ENCODE data around the gene RGR. TPM values are rescaled to one million over a fixed set of nuclear protein-coding genes. Genes with fewer than 3 reads are reported as not detected.

The RGR gene
- total RNA-seq, 5 donors from 2014 or later (not counting 1 experiment from before 2014, with no cell fraction given), result not detected

- ChIA-PET CTCF (interaction anchor here in 1 of 2 donors (0.7 kb wide), 1 partner anchor 277 kb away, joined by 3 read pairs; no protein-coding TSS in a partner anchor), POLR2A (no interaction called here)
- Mint-ChIP-seq H3K4me1 (no peaks in the 10 kb centered on the region), H3K27ac (no peak overlapping the region), H3K4me3 (no peak overlapping the region), H3K9me3 (no peaks in the 10 kb centered on the region), H3K36me3 (no peaks in the 10 kb centered on the region), H3K27me3 (peaks cover 29 to 42% of the 10 kb centered on the region in 2 donors)
- ATAC-seq (replicated peaks in 1 of 4) (no peak), DNase-seq (no peak)
- Histone ChIP-seq H3K4me1 (ENCODE audit: control insufficient read depth in 1 of 2, extremely low read depth in 1 of 2, insufficient read depth in 2 of 2, low read length in 2 of 2) (no peaks in the 10 kb centered on the region), H3K4me3 (ENCODE audit: control insufficient read depth in 1 of 2, extremely low read depth in 1 of 2, low read length in 1 of 2) (no peak overlapping the region), H3K27me3 (replicated peaks in 1 of 2; ENCODE audit: control insufficient read depth in 2 of 2, extremely low read depth in 1 of 2, insufficient read depth in 2 of 2, low read length in 1 of 2) (peaks cover 4 to 21% of the 10 kb centered on the region in 2 experiments), H3K9me3 (no peaks in the 10 kb centered on the region), H3K27ac (ENCODE audit: low read length) (no peak overlapping the region), H3K36me3 (ENCODE audit: control insufficient read depth in 2 of 2, extremely low read depth in 1 of 2, insufficient read depth in 1 of 2, low read length in 1 of 2) (no peaks in the 10 kb centered on the region)
- 100% methylated on average over 1 of the region's 3 CpGs for WGBS (ENCODE audit: insufficient coverage)
These were observed 18.2 kb upstream of the RGR start for GRCh38 chr10:84226616-84227015.

DNA sequence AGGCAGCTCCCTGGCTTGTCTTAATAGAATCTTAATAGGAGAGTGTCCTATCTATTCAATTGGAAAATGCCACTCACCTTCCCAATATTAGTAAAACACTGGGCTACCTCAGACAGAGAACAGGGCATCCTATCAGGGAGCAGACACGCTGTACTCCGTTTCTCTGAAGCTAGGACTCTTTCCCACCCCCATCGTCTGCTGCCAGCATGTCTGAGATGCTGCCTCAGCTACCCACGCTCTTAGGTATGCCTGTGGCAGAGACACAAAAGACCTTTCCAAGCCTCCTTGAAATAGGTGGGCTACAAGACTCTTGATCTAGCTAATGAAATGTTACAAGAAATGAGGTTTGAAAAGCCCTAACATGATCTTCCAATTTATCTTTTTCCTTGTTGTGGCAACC, 17.0 kb upstream of the RGR start:
- H3K27me3 ChIP-seq (replicated peaks in 1 of 2; ENCODE audit: control insufficient read depth in 2 of 2, extremely low read depth in 1 of 2, insufficient read depth in 2 of 2, low read length in 1 of 2), result peaks cover 4 to 22% of the 10 kb centered on the region in 2 experiments
- Mint-ChIP-seq H3K4me3 (no peak overlapping the region), H3K36me3 (no peaks in the 10 kb centered on the region), H3K27ac (no peak overlapping the region), H3K27me3 (peaks cover 18 to 45% of the 10 kb centered on the region in 2 donors), H3K9me3 (no peaks in the 10 kb centered on the region), H3K4me1 (no peaks in the 10 kb centered on the region)
- H3K4me3 ChIP-seq (ENCODE audit: control insufficient read depth in 1 of 2, extremely low read depth in 1 of 2, low read length in 1 of 2), result no peak overlapping the region
- DNase-seq, result no peak
- CTCF ChIA-PET, result no interaction called here
- H3K9me3 ChIP-seq, result no peaks in the 10 kb centered on the region
- H3K4me1 ChIP-seq (ENCODE audit: control insufficient read depth in 1 of 2, extremely low read depth in 1 of 2, insufficient read depth in 2 of 2, low read length in 2 of 2), result no peaks in the 10 kb centered on the region
- no peaks in the 10 kb centered on the region for H3K36me3 ChIP-seq (ENCODE audit: control insufficient read depth in 2 of 2, extremely low read depth in 1 of 2, insufficient read depth in 1 of 2, low read length in 1 of 2)
- POLR2A ChIA-PET, result no interaction called here
- ATAC-seq (replicated peaks in 1 of 4), result no peak
- H3K27ac ChIP-seq (ENCODE audit: low read length), result no peak overlapping the region
- 64% methylated on average over 2 of the region's 4 CpGs for WGBS (ENCODE audit: insufficient coverage)

DNA sequence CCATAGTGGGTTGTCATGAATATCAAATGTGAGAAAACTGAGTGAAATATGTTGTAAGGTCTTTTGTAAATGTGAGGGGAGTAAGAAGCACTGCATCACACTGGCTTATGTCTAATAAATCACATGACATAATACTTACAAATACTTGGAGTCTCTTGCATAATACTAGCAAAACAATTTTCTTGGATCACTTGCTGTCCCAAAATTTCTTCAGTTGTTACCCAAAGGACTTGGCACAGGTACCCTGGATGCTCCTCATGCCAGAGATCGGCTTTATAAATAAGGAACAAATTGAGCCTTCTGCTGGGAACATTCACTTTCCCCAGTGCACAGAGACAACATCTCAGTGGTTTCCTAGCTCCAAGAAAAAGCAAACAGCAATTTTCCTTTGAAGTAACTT, 14.5 kb upstream of the RGR start:
- 100% methylated on average over 1 of the region's 1 CpG for WGBS (ENCODE audit: insufficient coverage)
- POLR2A ChIA-PET, result interaction anchor here in 1 of 2 donors (0.6 kb wide), 1 partner anchor 274 kb away, joined by 5 read pairs; no protein-coding TSS in a partner anchor
- no peak overlapping the region for H3K4me3 ChIP-seq (ENCODE audit: control insufficient read depth in 1 of 2, extremely low read depth in 1 of 2, low read length in 1 of 2)

GRCh38 chr10:84232376-84232775, 12.5 kb upstream of the RGR start:
- no peaks in the 10 kb centered on the region for H3K9me3 Mint-ChIP-seq
- CTCF ChIA-PET, result no interaction called here

More for the DNA sequence above, 14.5 kb upstream of the RGR start:
- Mint-ChIP-seq H3K27ac (no peak overlapping the region), H3K4me1 (no peaks in the 10 kb centered on the region), H3K4me3 (no peak overlapping the region), H3K36me3 (no peaks in the 10 kb centered on the region), H3K27me3 (peaks cover 16 to 40% of the 10 kb centered on the region in 2 donors), H3K9me3 (no peaks in the 10 kb centered on the region)
- H3K27ac ChIP-seq (ENCODE audit: low read length), result no peak overlapping the region
- no peaks in the 10 kb centered on the region for H3K9me3 ChIP-seq
- CTCF ChIA-PET, result no interaction called here
- DNase-seq (no peak), ATAC-seq (replicated peaks in 1 of 4) (no peak)
- H3K27me3 ChIP-seq (replicated peaks in 1 of 2; ENCODE audit: control insufficient read depth in 2 of 2, extremely low read depth in 1 of 2, insufficient read depth in 2 of 2, low read length in 1 of 2), result peaks cover 4 to 17% of the 10 kb centered on the region in 2 experiments
- H3K36me3 ChIP-seq (ENCODE audit: control insufficient read depth in 2 of 2, extremely low read depth in 1 of 2, insufficient read depth in 1 of 2, low read length in 1 of 2), result no peaks in the 10 kb centered on the region
- H3K4me1 ChIP-seq (ENCODE audit: control insufficient read depth in 1 of 2, extremely low read depth in 1 of 2, insufficient read depth in 2 of 2, low read length in 2 of 2), result no peaks in the 10 kb centered on the region

DNA sequence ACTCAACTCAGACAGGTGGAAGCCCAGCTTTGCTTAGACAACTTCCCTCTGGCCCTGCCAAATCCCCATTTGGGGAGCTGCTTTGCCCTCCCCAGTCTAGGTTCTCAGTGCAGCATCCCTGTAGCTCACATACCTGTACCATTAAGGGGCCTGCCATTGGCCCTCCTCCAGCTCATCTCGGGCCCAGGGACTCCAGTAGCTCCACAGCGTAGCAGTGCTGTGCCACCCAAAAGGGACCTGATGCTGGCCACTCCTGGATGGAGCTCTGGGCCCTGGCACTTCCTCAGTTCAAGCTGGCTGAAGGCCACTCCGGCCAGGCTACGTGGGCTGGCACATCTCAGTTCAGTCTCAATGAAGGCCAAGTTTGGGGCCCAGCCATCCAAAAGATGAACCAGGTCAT, 10.9 kb upstream of the RGR start:
- peaks cover 19 to 31% of the 10 kb centered on the region in 2 donors for H3K27me3 Mint-ChIP-seq
- no peaks in the 10 kb centered on the region for H3K36me3 Mint-ChIP-seq
- no peak overlapping the region for H3K27ac ChIP-seq (ENCODE audit: low read length)
- no peak for ATAC-seq (replicated peaks in 1 of 4)
- CTCF ChIA-PET, result no interaction called here
- no peak overlapping the region for H3K4me3 ChIP-seq (ENCODE audit: control insufficient read depth in 1 of 2, extremely low read depth in 1 of 2, low read length in 1 of 2)
- DNase-seq, result no peak
- no peak overlapping the region for H3K27ac Mint-ChIP-seq
- no peak overlapping the region for H3K4me3 Mint-ChIP-seq
- no peaks in the 10 kb centered on the region for H3K4me1 Mint-ChIP-seq
- 84% methylated on average over 4 of the region's 4 CpGs for WGBS (ENCODE audit: insufficient coverage)
- POLR2A ChIA-PET, result no interaction called here
- no peaks in the 10 kb centered on the region for H3K9me3 ChIP-seq
- no peaks in the 10 kb centered on the region for H3K36me3 ChIP-seq (ENCODE audit: control insufficient read depth in 2 of 2, extremely low read depth in 1 of 2, insufficient read depth in 1 of 2, low read length in 1 of 2)
- no peaks in the 10 kb centered on the region for H3K4me1 ChIP-seq (ENCODE audit: control insufficient read depth in 1 of 2, extremely low read depth in 1 of 2, insufficient read depth in 2 of 2, low read length in 2 of 2)
- peaks cover 4 to 28% of the 10 kb centered on the region in 2 experiments for H3K27me3 ChIP-seq (replicated peaks in 1 of 2; ENCODE audit: control insufficient read depth in 2 of 2, extremely low read depth in 1 of 2, insufficient read depth in 2 of 2, low read length in 1 of 2)
- no peaks in the 10 kb centered on the region for H3K9me3 Mint-ChIP-seq

More at GRCh38 chr10:84232376-84232775, 12.5 kb upstream of the RGR start:
- Histone ChIP-seq H3K4me3 (ENCODE audit: control insufficient read depth in 1 of 2, extremely low read depth in 1 of 2, low read length in 1 of 2) (no peak overlapping the region), H3K27me3 (replicated peaks in 1 of 2; ENCODE audit: control insufficient read depth in 2 of 2, extremely low read depth in 1 of 2, insufficient read depth in 2 of 2, low read length in 1 of 2) (peaks cover 4 to 23% of the 10 kb centered on the region in 2 experiments), H3K36me3 (ENCODE audit: control insufficient read depth in 2 of 2, extremely low read depth in 1 of 2, insufficient read depth in 1 of 2, low read length in 1 of 2) (no peaks in the 10 kb centered on the region), H3K4me1 (ENCODE audit: control insufficient read depth in 1 of 2, extremely low read depth in 1 of 2, insufficient read depth in 2 of 2, low read length in 2 of 2) (no peaks in the 10 kb centered on the region), H3K27ac (ENCODE audit: low read length) (no peak overlapping the region), H3K9me3 (no peaks in the 10 kb centered on the region)
- ATAC-seq (replicated peaks in 1 of 4), result no peak
- POLR2A ChIA-PET, result no interaction called here
- no peak overlapping the region for H3K27ac Mint-ChIP-seq
- no peaks in the 10 kb centered on the region for H3K36me3 Mint-ChIP-seq
- WGBS (ENCODE audit: insufficient coverage), result 65% methylated on average over 10 of the region's 10 CpGs
- no peaks in the 10 kb centered on the region for H3K4me1 Mint-ChIP-seq
- H3K27me3 Mint-ChIP-seq, result peaks cover 23 to 35% of the 10 kb centered on the region in 2 donors
- no peak for DNase-seq
- H3K4me3 Mint-ChIP-seq, result no peak overlapping the region

- Histone ChIP-seq H3K9me3 (no peaks in the 10 kb centered on the region), H3K4me1 (ENCODE audit: control insufficient read depth in 1 of 2, extremely low read depth in 1 of 2, insufficient read depth in 2 of 2, low read length in 2 of 2) (no peaks in the 10 kb centered on the region), H3K36me3 (ENCODE audit: control insufficient read depth in 2 of 2, extremely low read depth in 1 of 2, insufficient read depth in 1 of 2, low read length in 1 of 2) (no peaks in the 10 kb centered on the region), H3K27me3 (replicated peaks in 1 of 2; ENCODE audit: control insufficient read depth in 2 of 2, extremely low read depth in 1 of 2, insufficient read depth in 2 of 2, low read length in 1 of 2) (peaks cover 2 to 28% of the 10 kb centered on the region in 2 experiments), H3K27ac (ENCODE audit: low read length) (no peak overlapping the region), H3K4me3 (ENCODE audit: control insufficient read depth in 1 of 2, extremely low read depth in 1 of 2, low read length in 1 of 2) (no peak overlapping the region)
- no peak for DNase-seq
- no peak overlapping the region for H3K27ac Mint-ChIP-seq
- ChIA-PET CTCF (no interaction called here), POLR2A (no interaction called here)
- H3K9me3 Mint-ChIP-seq, result no peaks in the 10 kb centered on the region
- no peak overlapping the region for H3K4me3 Mint-ChIP-seq
- H3K36me3 Mint-ChIP-seq, result no peaks in the 10 kb centered on the region
- no peak for ATAC-seq (replicated peaks in 1 of 4)
- peaks cover 23 to 29% of the 10 kb centered on the region in 2 donors for H3K27me3 Mint-ChIP-seq
- no peaks in the 10 kb centered on the region for H3K4me1 Mint-ChIP-seq
- 76% methylated on average over 3 of the region's 4 CpGs for WGBS (ENCODE audit: insufficient coverage)
These were observed 10.4 kb upstream of the RGR start for GRCh38 chr10:84234479-84234878.

- no peak overlapping the region for H3K4me3 ChIP-seq (ENCODE audit: control insufficient read depth in 1 of 2, extremely low read depth in 1 of 2, low read length in 1 of 2)
- Mint-ChIP-seq H3K36me3 (no peaks in the 10 kb centered on the region), H3K27ac (no peak overlapping the region), H3K4me1 (no peaks in the 10 kb centered on the region), H3K9me3 (no peaks in the 10 kb centered on the region), H3K27me3 (peaks cover 23 to 26% of the 10 kb centered on the region in 2 donors), H3K4me3 (no peak overlapping the region)
- CTCF ChIA-PET, result interaction anchor here in 1 of 2 donors (0.6 kb wide), 1 partner anchor 13 kb away, joined by 3 read pairs; no protein-coding TSS in a partner anchor
- no peak overlapping the region for H3K27ac ChIP-seq (ENCODE audit: low read length)
- H3K4me1 ChIP-seq (ENCODE audit: control insufficient read depth in 1 of 2, extremely low read depth in 1 of 2, insufficient read depth in 2 of 2, low read length in 2 of 2), result no peaks in the 10 kb centered on the region
- DNase-seq, result no peak
- WGBS (ENCODE audit: insufficient coverage), result no CpG with 5 or more reads among the region's 4 CpGs
- no peaks in the 10 kb centered on the region for H3K9me3 ChIP-seq
- no peaks in the 10 kb centered on the region for H3K36me3 ChIP-seq (ENCODE audit: control insufficient read depth in 2 of 2, extremely low read depth in 1 of 2, insufficient read depth in 1 of 2, low read length in 1 of 2)
- H3K27me3 ChIP-seq (replicated peaks in 1 of 2; ENCODE audit: control insufficient read depth in 2 of 2, extremely low read depth in 1 of 2, insufficient read depth in 2 of 2, low read length in 1 of 2), result peaks cover 0 to 28% of the 10 kb centered on the region in 2 experiments
- POLR2A ChIA-PET, result interaction anchor here in 1 of 2 donors (0.6 kb wide), 1 partner anchor 767 kb away, joined by 3 read pairs; no protein-coding TSS in a partner anchor
- ATAC-seq (replicated peaks in 1 of 4), result no peak
These were observed 9.8 kb upstream of the RGR start for GRCh38 chr10:84235096-84235495.
